HepG2 (cell line): ENCODE measurements around the gene PGC. TPM values are rescaled to one million over a fixed set of nuclear protein-coding genes. Genes with fewer than 3 reads are reported as not detected.

Source experiments
- polyA plus RNA-seq, 8 experiments: library from polyadenylated mRNA; depleted of rRNA in 3 of 8; stranded (reverse) in 7 of 8; unstranded in 1 of 8; fragments of >200 nt; fragmentation: Illumina TruSeq in 4 of 8; extraction: Trizol in 4 of 8; gene quantifications; 2 replicates each; pipeline versions ENCODE4 v1.2.1 to v1.2.3, GENCODE V29; 2011 to 2016; ENCODE audit warnings: low read depth in 4 of 8, missing spikeins in 1 of 8, mixed read lengths in 1 of 8; ENCODE audit not compliant: insufficient read depth in 1 of 8
- small RNA-seq, 3 experiments: library from RNA; depleted of rRNA; stranded (forward); fragments of <200 nt; gene quantifications; one replicate each; pipeline ENCODE3, GENCODE V24; 2012; ENCODE audit warnings: low read depth in 2 of 3, low replicate concordance in 1 of 3; ENCODE audit not compliant: insufficient read length in 3 of 3, insufficient read depth in 2 of 3
- total RNA-seq, 5 experiments: library from RNA; depleted of rRNA; stranded (reverse); fragments of >200 nt; fragmentation: Illumina TruSeq; extraction: Trizol; gene quantifications; 2 replicates each; pipeline ENCODE4 v1.2.3, GENCODE V29; 2016; ENCODE audit warnings: low read depth in 1 of 5

Gene PGC
- total and polyA plus RNA-seq, 2 of the 13 experiments (the other 11 are each of a cell fraction or from before 2014, with no cell fraction given) = 426 to 502 TPM

Small RNA genes lying within 50 kb of the gene (small RNA-seq; reads per million reads assigned to genes)
- 0 reads per million in 3 experiments for gene AL365205.2
- gene AL365205.3 = 0 reads per million in 3 experiments

Other genes with a start within 250 kb of the PGC start
- gene FOXP4, start 201.0 kb downstream of the PGC start, total RNA-seq (2016; rRNA removed; fragmentation: Illumina TruSeq; extraction: Trizol) = 11.0 TPM in 2 replicates
- gene FOXP4, start 201.0 kb downstream of the PGC start, polyA plus RNA-seq (2011; rRNA removed) = 12.4 and 15.9 TPM in 2 replicates
- gene MDFI, start 108.9 kb downstream of the PGC start, total RNA-seq (2016; rRNA removed; fragmentation: Illumina TruSeq; extraction: Trizol) = not detected in 2 replicates
- gene MDFI, start 108.9 kb downstream of the PGC start, polyA plus RNA-seq (2011; rRNA removed) = 0.28 and 0.30 TPM in 2 replicates
- 12.8 and 13.3 TPM in 2 replicates for gene TFEB, start 11.8 kb downstream of the PGC start, total RNA-seq (2016; rRNA removed; fragmentation: Illumina TruSeq; extraction: Trizol)
- gene TFEB, start 11.8 kb downstream of the PGC start, polyA plus RNA-seq (2011; rRNA removed) = 18.7 and 21.6 TPM in 2 replicates
- 1.5 and 3.0 TPM in 2 replicates for gene FRS3, start 32.5 kb upstream of the PGC start, total RNA-seq (2016; rRNA removed; fragmentation: Illumina TruSeq; extraction: Trizol)
- 7.1 and 7.4 TPM in 2 replicates for gene FRS3, start 32.5 kb upstream of the PGC start, polyA plus RNA-seq (2011; rRNA removed)
- 1.2 TPM in 1 of 2 replicates, not detected in the other for gene PRICKLE4, start 33.4 kb upstream of the PGC start, total RNA-seq (2016; rRNA removed; fragmentation: Illumina TruSeq; extraction: Trizol)
- gene PRICKLE4, start 33.4 kb upstream of the PGC start, polyA plus RNA-seq (2011; rRNA removed) = 0.74 and 0.92 TPM in 2 replicates
- gene TOMM6, start 40.3 kb upstream of the PGC start, total RNA-seq (2016; rRNA removed; fragmentation: Illumina TruSeq; extraction: Trizol) = 321 and 480 TPM in 2 replicates
- 253 and 320 TPM in 2 replicates for gene TOMM6, start 40.3 kb upstream of the PGC start, polyA plus RNA-seq (2011; rRNA removed)
- 2.9 TPM in 2 replicates for gene USP49, start 148.0 kb upstream of the PGC start, total RNA-seq (2016; rRNA removed; fragmentation: Illumina TruSeq; extraction: Trizol)
- 4.3 and 4.7 TPM in 2 replicates for gene USP49, start 148.0 kb upstream of the PGC start, polyA plus RNA-seq (2011; rRNA removed)
- gene MED20, start 173.7 kb upstream of the PGC start, total RNA-seq (2016; rRNA removed; fragmentation: Illumina TruSeq; extraction: Trizol) = 41.1 and 56.3 TPM in 2 replicates
- 22.7 and 28.1 TPM in 2 replicates for gene MED20, start 173.7 kb upstream of the PGC start, polyA plus RNA-seq (2011; rRNA removed)
- 27.9 and 37.3 TPM in 2 replicates for gene BYSL, start 174.1 kb upstream of the PGC start, total RNA-seq (2016; rRNA removed; fragmentation: Illumina TruSeq; extraction: Trizol)
- gene BYSL, start 174.1 kb upstream of the PGC start, polyA plus RNA-seq (2011; rRNA removed) = 28.6 and 37.8 TPM in 2 replicates
- 6.9 and 7.2 TPM in 2 replicates for gene CCND3, start 194.4 kb upstream of the PGC start, total RNA-seq (2016; rRNA removed; fragmentation: Illumina TruSeq; extraction: Trizol)
- gene CCND3, start 194.4 kb upstream of the PGC start, polyA plus RNA-seq (2011; rRNA removed) = 4.3 and 4.4 TPM in 2 replicates